SK-N-SH treated with all-trans-retinoic acid at 6 μM for 48 hours (cell line): ENCODE measurements around the gene ZNF664.

ENCODE experiments used
- ATAC-seq: fragments of 200-7000 bp; cut with Tn5 transposase; 3 replicates; pipeline ENCODE4 v1.9.1; 2020; ENCODE audit warnings: mild to moderate bottlenecking, moderate library complexity
- BACH2 ChIP-seq: fragments of 250-450 bp; sonication (Bioruptor Pico); IDR thresholded peaks from 2 replicates; pipeline ENCODE4 v1.9.0; 2021; ENCODE audit warnings: mild to moderate bottlenecking, borderline replicate concordance
- CSDC2 ChIP-seq: fragments of 250-450 bp; sonication (Bioruptor Pico); IDR thresholded peaks from 2 replicates; pipeline ENCODE4 v1.5.0; 2020; ENCODE audit warnings: mild to moderate bottlenecking, moderate library complexity
- ESRRG ChIP-seq: fragments of 250-450 bp; sonication (Bioruptor Pico); IDR thresholded peaks from 2 replicates; pipeline ENCODE4 v1.6.1; 2021; ENCODE audit warnings: mild to moderate bottlenecking
- GLIS3 ChIP-seq: fragments of 250-450 bp; sonication (Bioruptor Pico); IDR thresholded peaks from 2 replicates; pipeline ENCODE4 v1.5.0; 2020; ENCODE audit warnings: mild to moderate bottlenecking, moderate library complexity
- ISL1 ChIP-seq: fragments of 250-450 bp; sonication (Bioruptor Pico); IDR thresholded peaks from 2 replicates; pipeline ENCODE4 v2.1.2; 2022; ENCODE audit warnings: mild to moderate bottlenecking, moderate library complexity
- OSR1 ChIP-seq: fragments of 250-450 bp; sonication (Bioruptor Pico); IDR thresholded peaks from 2 replicates; pipeline ENCODE4 v1.8.0; 2022; ENCODE audit warnings: moderate library complexity, mild to moderate bottlenecking, inconsistent platforms
- PPARA ChIP-seq: fragments of 250-450 bp; sonication (Bioruptor Pico); IDR thresholded peaks from 2 replicates; pipeline ENCODE4 v1.5.0; 2020; ENCODE audit warnings: mild to moderate bottlenecking, borderline replicate concordance
- RARB ChIP-seq: fragments of 250-450 bp; sonication (Bioruptor Pico); IDR thresholded peaks from 2 replicates; pipeline ENCODE4 v1.8.0; 2021; ENCODE audit warnings: mild to moderate bottlenecking, moderate library complexity
- SNAI2 ChIP-seq: fragments of 250-450 bp; sonication (Bioruptor Pico); IDR thresholded peaks from 2 replicates; pipeline ENCODE4 v1.5.0; 2020; ENCODE audit warnings: mild to moderate bottlenecking, moderate library complexity
- TCF4 ChIP-seq: fragments of 250-450 bp; sonication (Bioruptor Pico); IDR thresholded peaks from 2 replicates; pipeline ENCODE4 v1.8.0; 2021; ENCODE audit warnings: mild to moderate bottlenecking, moderate library complexity, borderline replicate concordance
- TOX ChIP-seq: fragments of 250-450 bp; sonication (Bioruptor Pico); IDR thresholded peaks from 2 replicates; pipeline ENCODE4 v1.8.0; 2021; ENCODE audit warnings: mild to moderate bottlenecking, moderate library complexity, borderline replicate concordance
- ZC3H10 ChIP-seq: fragments of 250-450 bp; sonication (Bioruptor Pico); IDR thresholded peaks from 2 replicates; pipeline ENCODE4 v1.5.1; 2021; ENCODE audit warnings: mild to moderate bottlenecking, moderate library complexity
- ZFP3 ChIP-seq: fragments of 250-450 bp; sonication (Bioruptor Pico); IDR thresholded peaks from 2 replicates; pipeline ENCODE4 v1.5.0; 2020; ENCODE audit warnings: mild to moderate bottlenecking, moderate library complexity
- ZNF565 ChIP-seq: fragments of 450-650 bp; formaldehyde crosslinking; conservative IDR thresholded peaks from 2 replicates; pipeline ENCODE4 v1.5.0; 2020; ENCODE audit warnings: low read depth, mild to moderate bottlenecking, moderate library complexity
- ZNF8 ChIP-seq: fragments of 450-650 bp; formaldehyde crosslinking; IDR thresholded peaks from 2 replicates; pipeline ENCODE4 v1.5.0; 2020; ENCODE audit warnings: mild to moderate bottlenecking, moderate library complexity
- TF ChIP-seq, protein P1 (sequence below): fragments of 250-450 bp; sonication (Bioruptor Pico); IDR thresholded peaks from 2 replicates; pipeline ENCODE4 v1.5.1; 2020; ENCODE audit warnings: low read depth, mild to moderate bottlenecking, moderate library complexity
- TF ChIP-seq, protein P2 (sequence below): fragments of 250-450 bp; sonication (Bioruptor Pico); IDR thresholded peaks from 2 replicates; pipeline ENCODE4 v1.5.0; 2020; ENCODE audit warnings: mild to moderate bottlenecking, moderate library complexity
- TF ChIP-seq, protein P3 (sequence below): fragments of 250-450 bp; sonication (Bioruptor Pico); IDR thresholded peaks from 2 replicates; pipeline ENCODE4 v1.5.1; 2021; ENCODE audit warnings: mild to moderate bottlenecking, moderate library complexity
- TF ChIP-seq, protein P4 (sequence below): fragments of 250-450 bp; sonication (Bioruptor Pico); IDR thresholded peaks from 2 replicates; pipeline ENCODE4 v1.8.0; 2020; ENCODE audit warnings: mild to moderate bottlenecking, moderate library complexity, borderline replicate concordance
- TF ChIP-seq, protein P5 (sequence below): fragments of 250-450 bp; sonication (Bioruptor Pico); IDR thresholded peaks from 2 replicates; pipeline ENCODE4 v1.8.0; 2021; ENCODE audit warnings: low read depth, mild to moderate bottlenecking, moderate library complexity, borderline replicate concordance

Gene ZNF664

DNA sequence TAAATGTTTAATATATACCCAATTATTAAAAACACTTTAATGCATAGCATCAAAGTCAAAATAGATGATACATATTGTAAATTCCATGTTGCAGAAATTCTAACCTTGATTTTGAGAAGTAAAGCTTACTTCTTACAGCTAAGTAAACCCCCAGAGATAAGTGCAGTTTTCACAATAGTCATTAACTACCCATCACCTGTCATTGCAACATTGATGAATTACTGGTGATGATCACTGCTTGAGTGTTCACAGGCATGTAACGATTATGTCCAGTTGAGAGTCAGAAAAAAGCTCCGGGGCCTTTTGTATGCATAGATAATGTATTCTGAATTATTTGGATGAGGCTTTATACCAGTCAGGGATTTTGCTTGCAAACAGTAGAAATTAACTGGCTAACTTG lies 67.7 kb downstream of the ZNF664 start:
- TF ChIP-seq, protein P1, sequence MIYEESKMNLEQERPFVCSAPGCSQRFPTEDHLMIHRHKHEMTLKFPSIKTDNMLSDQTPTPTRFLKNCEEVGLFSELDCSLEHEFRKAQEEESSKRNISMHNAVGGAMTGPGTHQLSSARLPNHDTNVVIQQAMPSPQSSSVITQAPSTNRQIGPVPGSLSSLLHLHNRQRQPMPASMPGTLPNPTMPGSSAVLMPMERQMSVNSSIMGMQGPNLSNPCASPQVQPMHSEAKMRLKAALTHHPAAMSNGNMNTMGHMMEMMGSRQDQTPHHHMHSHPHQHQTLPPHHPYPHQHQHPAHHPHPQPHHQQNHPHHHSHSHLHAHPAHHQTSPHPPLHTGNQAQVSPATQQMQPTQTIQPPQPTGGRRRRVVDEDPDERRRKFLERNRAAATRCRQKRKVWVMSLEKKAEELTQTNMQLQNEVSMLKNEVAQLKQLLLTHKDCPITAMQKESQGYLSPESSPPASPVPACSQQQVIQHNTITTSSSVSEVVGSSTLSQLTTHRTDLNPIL, result no peak
- TF ChIP-seq, protein P2, sequence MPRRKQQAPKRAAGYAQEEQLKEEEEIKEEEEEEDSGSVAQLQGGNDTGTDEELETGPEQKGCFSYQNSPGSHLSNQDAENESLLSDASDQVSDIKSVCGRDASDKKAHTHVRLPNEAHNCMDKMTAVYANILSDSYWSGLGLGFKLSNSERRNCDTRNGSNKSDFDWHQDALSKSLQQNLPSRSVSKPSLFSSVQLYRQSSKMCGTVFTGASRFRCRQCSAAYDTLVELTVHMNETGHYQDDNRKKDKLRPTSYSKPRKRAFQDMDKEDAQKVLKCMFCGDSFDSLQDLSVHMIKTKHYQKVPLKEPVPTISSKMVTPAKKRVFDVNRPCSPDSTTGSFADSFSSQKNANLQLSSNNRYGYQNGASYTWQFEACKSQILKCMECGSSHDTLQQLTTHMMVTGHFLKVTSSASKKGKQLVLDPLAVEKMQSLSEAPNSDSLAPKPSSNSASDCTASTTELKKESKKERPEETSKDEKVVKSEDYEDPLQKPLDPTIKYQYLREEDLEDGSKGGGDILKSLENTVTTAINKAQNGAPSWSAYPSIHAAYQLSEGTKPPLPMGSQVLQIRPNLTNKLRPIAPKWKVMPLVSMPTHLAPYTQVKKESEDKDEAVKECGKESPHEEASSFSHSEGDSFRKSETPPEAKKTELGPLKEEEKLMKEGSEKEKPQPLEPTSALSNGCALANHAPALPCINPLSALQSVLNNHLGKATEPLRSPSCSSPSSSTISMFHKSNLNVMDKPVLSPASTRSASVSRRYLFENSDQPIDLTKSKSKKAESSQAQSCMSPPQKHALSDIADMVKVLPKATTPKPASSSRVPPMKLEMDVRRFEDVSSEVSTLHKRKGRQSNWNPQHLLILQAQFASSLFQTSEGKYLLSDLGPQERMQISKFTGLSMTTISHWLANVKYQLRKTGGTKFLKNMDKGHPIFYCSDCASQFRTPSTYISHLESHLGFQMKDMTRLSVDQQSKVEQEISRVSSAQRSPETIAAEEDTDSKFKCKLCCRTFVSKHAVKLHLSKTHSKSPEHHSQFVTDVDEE (CRISPR knock-in tag), result no peak
- TF ChIP-seq, protein P3, sequence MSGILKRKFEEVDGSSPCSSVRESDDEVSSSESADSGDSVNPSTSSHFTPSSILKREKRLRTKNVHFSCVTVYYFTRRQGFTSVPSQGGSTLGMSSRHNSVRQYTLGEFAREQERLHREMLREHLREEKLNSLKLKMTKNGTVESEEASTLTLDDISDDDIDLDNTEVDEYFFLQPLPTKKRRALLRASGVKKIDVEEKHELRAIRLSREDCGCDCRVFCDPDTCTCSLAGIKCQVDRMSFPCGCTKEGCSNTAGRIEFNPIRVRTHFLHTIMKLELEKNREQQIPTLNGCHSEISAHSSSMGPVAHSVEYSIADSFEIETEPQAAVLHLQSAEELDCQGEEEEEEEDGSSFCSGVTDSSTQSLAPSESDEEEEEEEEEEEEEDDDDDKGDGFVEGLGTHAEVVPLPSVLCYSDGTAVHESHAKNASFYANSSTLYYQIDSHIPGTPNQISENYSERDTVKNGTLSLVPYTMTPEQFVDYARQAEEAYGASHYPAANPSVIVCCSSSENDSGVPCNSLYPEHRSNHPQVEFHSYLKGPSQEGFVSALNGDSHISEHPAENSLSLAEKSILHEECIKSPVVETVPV, result no peak
- no peak for TF ChIP-seq BACH2 (CRISPR knock-in tag)
- TF ChIP-seq, protein P4, sequence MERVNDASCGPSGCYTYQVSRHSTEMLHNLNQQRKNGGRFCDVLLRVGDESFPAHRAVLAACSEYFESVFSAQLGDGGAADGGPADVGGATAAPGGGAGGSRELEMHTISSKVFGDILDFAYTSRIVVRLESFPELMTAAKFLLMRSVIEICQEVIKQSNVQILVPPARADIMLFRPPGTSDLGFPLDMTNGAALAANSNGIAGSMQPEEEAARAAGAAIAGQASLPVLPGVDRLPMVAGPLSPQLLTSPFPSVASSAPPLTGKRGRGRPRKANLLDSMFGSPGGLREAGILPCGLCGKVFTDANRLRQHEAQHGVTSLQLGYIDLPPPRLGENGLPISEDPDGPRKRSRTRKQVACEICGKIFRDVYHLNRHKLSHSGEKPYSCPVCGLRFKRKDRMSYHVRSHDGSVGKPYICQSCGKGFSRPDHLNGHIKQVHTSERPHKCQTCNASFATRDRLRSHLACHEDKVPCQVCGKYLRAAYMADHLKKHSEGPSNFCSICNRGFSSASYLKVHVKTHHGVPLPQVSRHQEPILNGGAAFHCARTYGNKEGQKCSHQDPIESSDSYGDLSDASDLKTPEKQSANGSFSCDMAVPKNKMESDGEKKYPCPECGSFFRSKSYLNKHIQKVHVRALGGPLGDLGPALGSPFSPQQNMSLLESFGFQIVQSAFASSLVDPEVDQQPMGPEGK (CRISPR knock-in tag), result no peak
- no peak for TF ChIP-seq RARB
- TF ChIP-seq, protein P5, sequence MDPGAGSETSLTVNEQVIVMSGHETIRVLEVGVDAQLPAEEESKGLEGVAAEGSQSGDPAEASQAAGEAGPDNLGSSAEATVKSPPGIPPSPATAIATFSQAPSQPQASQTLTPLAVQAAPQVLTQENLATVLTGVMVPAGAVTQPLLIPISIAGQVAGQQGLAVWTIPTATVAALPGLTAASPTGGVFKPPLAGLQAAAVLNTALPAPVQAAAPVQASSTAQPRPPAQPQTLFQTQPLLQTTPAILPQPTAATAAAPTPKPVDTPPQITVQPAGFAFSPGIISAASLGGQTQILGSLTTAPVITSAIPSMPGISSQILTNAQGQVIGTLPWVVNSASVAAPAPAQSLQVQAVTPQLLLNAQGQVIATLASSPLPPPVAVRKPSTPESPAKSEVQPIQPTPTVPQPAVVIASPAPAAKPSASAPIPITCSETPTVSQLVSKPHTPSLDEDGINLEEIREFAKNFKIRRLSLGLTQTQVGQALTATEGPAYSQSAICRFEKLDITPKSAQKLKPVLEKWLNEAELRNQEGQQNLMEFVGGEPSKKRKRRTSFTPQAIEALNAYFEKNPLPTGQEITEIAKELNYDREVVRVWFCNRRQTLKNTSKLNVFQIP (CRISPR knock-in tag), result no peak
- no peak for TF ChIP-seq ZNF8 (CRISPR knock-in tag)
- TF ChIP-seq CSDC2, result no peak
- TF ChIP-seq SNAI2, result no peak
- TF ChIP-seq ISL1, result no peak
- TF ChIP-seq OSR1 (CRISPR knock-in tag), result no peak
- no peak for TF ChIP-seq TCF4 (CRISPR knock-in tag)
- no peak for TF ChIP-seq ZC3H10
- TF ChIP-seq ESRRG (CRISPR knock-in tag), result no peak
- no peak for ATAC-seq

DNA sequence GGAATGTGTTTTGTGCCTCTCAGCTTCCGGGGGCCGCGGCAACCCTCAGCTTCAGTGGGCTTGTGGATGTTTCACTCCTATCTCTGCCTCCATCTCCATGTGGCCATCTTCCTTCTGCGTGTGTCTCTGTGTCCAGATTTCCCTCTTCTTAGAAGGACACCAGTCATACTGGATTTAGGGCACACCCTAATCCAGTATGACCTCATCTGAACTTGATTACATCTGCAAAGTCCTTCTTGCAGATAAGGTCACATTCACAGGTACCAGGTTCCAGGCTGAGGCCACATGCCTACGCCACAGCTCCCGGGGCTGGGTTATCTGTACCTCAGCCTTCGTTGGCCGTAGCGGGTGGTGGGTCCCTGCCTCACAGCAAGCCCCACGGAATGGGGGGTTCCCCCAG lies 68.9 kb downstream of the ZNF664 start:
- TF ChIP-seq ZNF565 (CRISPR knock-in tag), result no peak
- TF ChIP-seq ESRRG (CRISPR knock-in tag), result no peak
- TF ChIP-seq, protein P3, result no peak
- TF ChIP-seq ZNF8 (CRISPR knock-in tag), result no peak
- no peak for TF ChIP-seq ZFP3 (CRISPR knock-in tag)
- no peak for TF ChIP-seq TCF4 (CRISPR knock-in tag)
- TF ChIP-seq, all 23 proteins: peak for 0
- no peak for ATAC-seq

DNA sequence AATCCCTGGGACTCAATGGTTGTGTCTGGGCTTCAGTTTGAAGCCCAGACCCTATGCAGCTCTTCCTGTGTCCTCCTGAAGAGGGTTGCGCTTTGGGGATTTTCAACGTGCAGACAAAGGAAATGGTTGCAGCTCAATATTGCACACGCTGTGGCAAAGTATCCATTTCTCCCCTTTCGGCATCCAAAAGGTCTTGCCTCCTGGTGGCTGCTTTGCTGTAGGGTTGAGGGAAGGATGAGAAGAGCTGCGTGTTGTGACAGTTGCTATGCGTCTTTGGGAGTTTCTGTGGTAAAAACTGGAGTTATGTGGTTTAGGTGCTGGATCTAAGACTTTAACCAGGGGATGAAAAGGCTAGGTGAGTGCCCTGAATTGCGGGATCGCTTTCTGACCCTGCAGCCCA lies 71.0 kb downstream of the ZNF664 start:
- ATAC-seq, result no peak
- TF ChIP-seq ZNF565 (CRISPR knock-in tag), result no peak
- no peak for TF ChIP-seq OSR1 (CRISPR knock-in tag)
- no peak for TF ChIP-seq SNAI2
- TF ChIP-seq, all 23 proteins: peak for 0

DNA sequence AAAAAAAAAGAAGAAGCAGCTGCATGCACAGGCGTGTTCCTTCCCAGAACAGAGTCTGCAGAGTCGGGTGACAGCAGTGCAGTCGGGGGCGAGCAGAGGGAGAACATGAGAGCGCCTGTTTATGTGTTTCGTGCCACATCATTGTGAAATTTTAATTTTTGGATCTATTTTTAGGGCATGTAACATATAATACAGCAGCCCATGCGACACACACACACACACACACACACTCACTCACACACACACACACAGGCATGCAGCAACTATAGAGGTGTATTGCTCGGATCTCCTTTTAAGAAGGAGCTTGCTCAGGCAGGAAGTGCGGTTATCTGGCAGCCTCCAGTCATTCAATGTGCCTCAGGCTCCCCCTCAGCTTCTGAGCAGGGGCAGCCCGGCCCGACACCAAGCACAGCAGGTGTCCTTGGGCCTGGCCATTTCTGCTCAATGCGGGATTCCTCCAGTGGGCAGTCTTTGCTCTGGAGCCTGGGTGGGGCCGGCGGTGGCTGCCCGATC lies 71.8 kb downstream of the ZNF664 start:
- ATAC-seq, result no peak
- TF ChIP-seq, protein P1, result no peak
- TF ChIP-seq GLIS3 (CRISPR knock-in tag) (no peak), ZNF8 (CRISPR knock-in tag) (no peak), SNAI2 (no peak), RARB (no peak), ZFP3 (CRISPR knock-in tag) (no peak), PPARA (CRISPR knock-in tag) (no peak), ISL1 (no peak), TOX (no peak)
- TF ChIP-seq, protein P3, result no peak
- TF ChIP-seq, protein P5 (CRISPR knock-in tag), result no peak
